ENCODE results near the gene CP. TPM values are rescaled to one million over a fixed set of nuclear protein-coding genes. Genes with fewer than 3 reads are reported as not detected.

The CP gene
- total RNA-seq, 1 experiment from 2014 or later, result 0.28 TPM

DNA sequence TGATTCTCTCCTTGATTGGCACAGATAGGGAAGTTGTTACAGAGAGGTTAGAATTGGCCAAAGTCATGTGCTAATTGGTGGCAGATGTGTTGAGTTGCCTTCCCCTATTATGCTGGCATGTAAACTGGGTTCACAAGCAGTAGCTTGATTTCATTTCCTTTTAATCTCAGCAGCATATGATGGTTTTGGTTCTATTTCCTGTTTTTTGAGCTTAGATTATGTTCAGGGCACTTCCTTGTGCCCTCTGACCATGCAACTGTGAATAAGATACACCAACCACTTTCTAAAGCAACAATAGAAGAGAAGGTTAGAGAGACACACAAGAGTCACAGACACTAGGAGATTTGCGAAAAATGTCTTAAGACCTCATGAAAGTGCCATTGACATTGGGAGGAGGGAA, 75.7 kb downstream of the CP start:
- Histone ChIP-seq H3K4me1 (replicated peaks; ENCODE audit: insufficient read depth) (no peaks in the 10 kb centered on the region), H3F3A (ENCODE audit: insufficient read depth, low read depth) (no peaks in the 10 kb centered on the region; the same call in 1 of the 2 replicates), H3K27ac (no peak overlapping the region), H3K36me3 (ENCODE audit: low read depth) (peaks cover 21% of the 10 kb centered on the region; the same call in 1 of the 2 replicates), H3K4me3 (no peak overlapping the region), H3K9me3 (ENCODE audit: insufficient read depth, low read depth) (no peaks in the 10 kb centered on the region), H3K27me3 (ENCODE audit: insufficient read depth, low read depth) (no peaks in the 10 kb centered on the region), H3K9me2 (ENCODE audit: insufficient read depth) (no peaks in the 10 kb centered on the region), H2AFZ (no peak overlapping the region), H4K20me1 (ENCODE audit: insufficient read depth) (no peaks in the 10 kb centered on the region), H3K79me2 (ENCODE audit: low read depth) (no peaks in the 10 kb centered on the region), H3K4me2 (no peak overlapping the region)
- ChIA-PET CTCF (interaction anchor here (0.6 kb wide), 1 partner anchor 190 kb away, joined by 3 read pairs; no protein-coding TSS in a partner anchor), POLR2A (ENCODE audit: unreplicated experiment) (no interaction called here)
- DNase-seq, result no peak
- TF ChIP-seq EZH2 (IDR thresholded peaks at IDR 0.05; ENCODE audit: low read depth), result no peak
- TF ChIP-seq, protein P1, sequence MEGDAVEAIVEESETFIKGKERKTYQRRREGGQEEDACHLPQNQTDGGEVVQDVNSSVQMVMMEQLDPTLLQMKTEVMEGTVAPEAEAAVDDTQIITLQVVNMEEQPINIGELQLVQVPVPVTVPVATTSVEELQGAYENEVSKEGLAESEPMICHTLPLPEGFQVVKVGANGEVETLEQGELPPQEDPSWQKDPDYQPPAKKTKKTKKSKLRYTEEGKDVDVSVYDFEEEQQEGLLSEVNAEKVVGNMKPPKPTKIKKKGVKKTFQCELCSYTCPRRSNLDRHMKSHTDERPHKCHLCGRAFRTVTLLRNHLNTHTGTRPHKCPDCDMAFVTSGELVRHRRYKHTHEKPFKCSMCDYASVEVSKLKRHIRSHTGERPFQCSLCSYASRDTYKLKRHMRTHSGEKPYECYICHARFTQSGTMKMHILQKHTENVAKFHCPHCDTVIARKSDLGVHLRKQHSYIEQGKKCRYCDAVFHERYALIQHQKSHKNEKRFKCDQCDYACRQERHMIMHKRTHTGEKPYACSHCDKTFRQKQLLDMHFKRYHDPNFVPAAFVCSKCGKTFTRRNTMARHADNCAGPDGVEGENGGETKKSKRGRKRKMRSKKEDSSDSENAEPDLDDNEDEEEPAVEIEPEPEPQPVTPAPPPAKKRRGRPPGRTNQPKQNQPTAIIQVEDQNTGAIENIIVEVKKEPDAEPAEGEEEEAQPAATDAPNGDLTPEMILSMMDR (conservative IDR thresholded peaks at IDR 0.05), result no peak
- no TSS peak for BruUV-seq (replicated peaks)
- intact Hi-C loops (cut with micrococcal nuclease; ENCODE audit: unreplicated experiment), result no loop called here

DNA sequence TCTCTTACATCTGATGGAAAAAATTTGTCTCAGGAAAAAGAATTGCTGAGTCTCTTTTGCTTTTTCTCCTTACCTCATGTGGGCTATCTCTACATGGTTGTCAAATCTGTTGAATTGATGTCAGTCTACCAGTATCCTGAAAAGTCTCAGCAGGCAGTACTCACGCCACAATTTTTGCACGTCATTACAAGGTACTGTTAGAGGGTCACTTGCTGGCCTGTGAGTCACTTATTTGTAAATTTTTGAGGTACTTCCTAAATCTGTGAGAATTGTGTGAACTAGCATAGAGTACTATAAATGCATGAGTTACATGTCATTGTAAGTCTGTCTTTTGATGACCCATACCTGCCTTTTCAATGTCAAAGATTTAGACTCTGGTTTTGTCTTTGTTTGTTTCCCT, 76.3 kb downstream of the CP start:
- Histone ChIP-seq H4K20me1 (ENCODE audit: insufficient read depth) (0 out of 2 replicates have a peak, but pooled peaks cover 3% of the 10 kb centered on the region), H3K79me2 (ENCODE audit: low read depth) (no peaks in the 10 kb centered on the region), H3K36me3 (ENCODE audit: low read depth) (peaks cover 17% of the 10 kb centered on the region; the same call in 1 of the 2 replicates), H3K4me1 (replicated peaks; ENCODE audit: insufficient read depth) (no peaks in the 10 kb centered on the region), H3F3A (ENCODE audit: insufficient read depth, low read depth) (no peaks in the 10 kb centered on the region; the same call in 1 of the 2 replicates), H3K4me3 (no peak overlapping the region), H3K9me3 (ENCODE audit: insufficient read depth, low read depth) (no peaks in the 10 kb centered on the region), H3K4me2 (no peak overlapping the region), H3K27me3 (ENCODE audit: insufficient read depth, low read depth) (no peaks in the 10 kb centered on the region), H3K27ac (no peak overlapping the region), H2AFZ (no peak overlapping the region), H3K9me2 (ENCODE audit: insufficient read depth) (no peaks in the 10 kb centered on the region)
- intact Hi-C loops (cut with micrococcal nuclease; ENCODE audit: unreplicated experiment), result no loop called here
- TF ChIP-seq, protein P1 (conservative IDR thresholded peaks at IDR 0.05), result no peak
- TF ChIP-seq EZH2 (IDR thresholded peaks at IDR 0.05; ENCODE audit: low read depth), result no peak
- POLR2A ChIA-PET (ENCODE audit: unreplicated experiment), result no interaction called here
- DNase-seq, result no peak
- CTCF ChIA-PET, result no interaction called here
- BruUV-seq (replicated peaks), result no TSS peak

DNA sequence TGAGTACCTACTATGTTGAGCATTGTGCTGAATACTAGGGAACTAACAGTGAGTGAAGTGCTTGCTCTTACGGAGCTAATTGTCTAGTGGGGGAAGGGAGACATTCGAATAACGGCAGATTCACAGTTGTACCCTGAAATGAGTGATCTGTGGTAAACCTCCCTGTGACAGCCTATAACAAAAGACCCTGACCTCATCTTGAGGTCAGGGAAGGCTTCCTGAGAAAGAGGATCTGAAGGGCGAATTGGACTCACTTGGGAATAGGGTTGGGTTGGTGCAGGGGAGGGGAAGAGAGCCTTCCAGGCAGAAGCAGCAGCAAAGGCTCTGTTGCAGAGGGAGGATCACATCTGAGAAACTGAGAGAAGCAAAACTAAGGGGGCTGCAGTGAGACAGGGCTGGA, 78.9 kb downstream of the CP start:
- Histone ChIP-seq H3K9me2 (ENCODE audit: insufficient read depth) (no peaks in the 10 kb centered on the region), H3K79me2 (ENCODE audit: low read depth) (peaks cover 5% of the 10 kb centered on the region; the same call in 1 of the 2 replicates), H3K4me2 (no peak overlapping the region), H2AFZ (no peak overlapping the region), H3F3A (ENCODE audit: insufficient read depth, low read depth) (no peaks in the 10 kb centered on the region; the same call in 1 of the 2 replicates), H3K4me1 (replicated peaks; ENCODE audit: insufficient read depth) (no peaks in the 10 kb centered on the region), H3K36me3 (ENCODE audit: low read depth) (peaks cover 17% of the 10 kb centered on the region; the same call in 1 of the 2 replicates), H4K20me1 (ENCODE audit: insufficient read depth) (0 out of 2 replicates have a peak, but pooled peaks cover 6% of the 10 kb centered on the region), H3K4me3 (no peak overlapping the region), H3K27me3 (ENCODE audit: insufficient read depth, low read depth) (no peaks in the 10 kb centered on the region), H3K27ac (no peak overlapping the region), H3K9me3 (ENCODE audit: insufficient read depth, low read depth) (no peaks in the 10 kb centered on the region)
- TF ChIP-seq, protein P1 (conservative IDR thresholded peaks at IDR 0.05), result no peak
- no peak for TF ChIP-seq EZH2 (IDR thresholded peaks at IDR 0.05; ENCODE audit: low read depth)
- no peak for DNase-seq
- intact Hi-C loops (cut with micrococcal nuclease; ENCODE audit: unreplicated experiment), result no loop called here
- ChIA-PET POLR2A (ENCODE audit: unreplicated experiment) (no interaction called here), CTCF (no interaction called here)
- BruUV-seq (replicated peaks), result no TSS peak

Measured in PC-9 (cell line).